DMS 273 (cell line): ENCODE results near the gene BCL2L11.

Experiments used
- DNase-seq: peaks from one replicate; lab custom pipeline; 2025; ENCODE audit not compliant: unreplicated experiment; lab: John Stamatoyannopoulos, UW

The BCL2L11 gene

DNA sequence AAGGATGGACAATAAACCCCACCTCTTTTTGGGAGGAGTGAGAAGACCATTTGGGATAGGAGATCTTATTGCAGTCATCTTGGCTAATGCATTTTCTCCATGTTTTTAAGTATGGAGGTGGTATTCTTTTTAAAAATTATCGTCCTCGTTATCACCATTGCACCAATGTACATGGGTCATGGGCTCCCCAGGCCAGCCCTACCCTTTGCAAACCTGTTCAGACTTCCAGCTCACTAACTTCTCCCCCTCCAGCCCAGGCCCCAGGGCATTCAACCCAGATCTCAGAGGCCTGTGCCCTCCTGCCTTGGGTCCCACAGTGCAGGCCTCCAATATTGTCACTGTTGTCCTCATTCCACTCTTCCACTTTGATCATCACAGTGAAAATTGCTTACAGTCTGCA lies 68.4 kb downstream of the BCL2L11 start:
- DNase-seq = no peak

DNA sequence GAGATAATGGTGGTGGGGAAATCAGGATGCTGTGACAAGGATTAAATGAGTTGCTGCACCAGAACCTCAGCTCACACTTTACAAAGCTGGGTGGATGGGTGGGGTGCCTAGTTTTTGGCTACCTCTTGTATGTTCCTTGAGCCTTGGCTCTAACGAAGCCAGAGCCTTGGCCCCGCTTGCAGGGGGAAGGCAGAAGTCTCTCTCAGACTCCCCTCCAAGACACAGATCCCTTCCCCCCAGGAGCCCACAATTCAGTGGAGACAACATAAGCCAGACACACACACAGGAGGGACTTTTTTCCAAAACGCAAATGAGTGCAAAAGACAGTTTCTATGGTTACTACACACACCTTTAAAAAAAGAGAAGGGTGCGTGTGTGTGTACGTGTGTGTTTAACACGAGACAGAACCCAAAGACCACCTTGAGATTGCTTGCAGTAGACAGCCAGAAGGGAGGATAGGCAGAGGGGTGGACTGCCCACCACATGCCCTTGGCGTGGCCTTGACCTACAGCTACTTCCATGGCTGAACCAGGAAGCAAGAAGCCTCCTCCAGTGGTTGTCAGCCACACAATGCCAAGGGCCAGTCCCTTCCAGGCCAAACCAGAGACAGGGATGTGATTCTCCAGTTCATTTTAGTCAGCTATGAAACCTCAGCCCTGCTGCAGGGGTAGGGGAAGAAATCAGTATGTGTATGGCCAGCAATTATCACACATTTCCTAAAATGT lies 70.3 kb downstream of the BCL2L11 start:
- no peak for DNase-seq

DNA sequence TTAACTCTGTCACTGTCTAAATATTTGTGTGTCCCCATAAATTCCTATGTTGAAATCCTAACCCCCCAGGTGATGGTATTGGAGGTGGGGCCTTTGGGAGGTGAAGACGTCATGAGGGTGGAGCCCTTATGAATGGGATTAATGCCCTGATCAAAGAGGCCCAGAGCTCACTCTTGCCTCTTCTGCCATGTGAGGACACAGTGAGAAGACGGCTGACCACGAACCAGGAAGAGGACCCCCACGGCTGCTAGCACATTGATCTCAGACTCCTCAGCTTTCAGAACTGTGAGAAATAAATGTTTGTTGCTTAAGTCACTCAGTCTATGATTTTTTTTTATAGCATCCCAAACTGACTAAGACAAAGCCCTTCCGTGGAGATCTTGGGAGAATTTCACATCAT lies 71.2 kb downstream of the BCL2L11 start:
- no peak for DNase-seq

DNA sequence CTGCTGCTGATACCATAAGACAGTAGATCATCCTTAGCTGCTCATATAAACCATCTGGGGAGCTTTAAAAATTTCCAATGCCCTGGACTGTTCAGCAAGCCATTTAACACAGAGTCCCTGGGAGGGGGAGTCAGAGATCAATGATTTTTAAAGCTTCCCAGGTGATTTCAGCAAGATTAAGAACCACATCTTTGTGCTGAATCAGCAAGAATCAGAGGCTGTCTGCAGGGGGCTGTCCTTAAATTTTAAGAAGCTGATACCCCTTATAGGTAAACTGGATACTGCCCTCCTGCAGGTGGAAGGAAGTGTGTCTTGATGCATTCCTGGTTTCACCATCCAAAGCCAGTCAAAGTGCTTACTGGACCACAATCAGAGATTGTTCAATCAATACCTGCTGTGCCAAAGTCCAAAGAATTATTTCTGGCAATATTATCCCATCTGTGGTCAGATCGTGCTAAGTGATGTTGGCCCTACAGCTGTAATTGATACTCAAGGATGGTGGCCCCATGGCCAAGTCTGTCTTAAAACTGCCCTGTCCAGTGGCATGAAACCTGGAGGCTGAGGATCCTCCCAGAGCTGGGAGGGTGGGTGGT lies 72.2 kb downstream of the BCL2L11 start:
- no peak for DNase-seq

DNA sequence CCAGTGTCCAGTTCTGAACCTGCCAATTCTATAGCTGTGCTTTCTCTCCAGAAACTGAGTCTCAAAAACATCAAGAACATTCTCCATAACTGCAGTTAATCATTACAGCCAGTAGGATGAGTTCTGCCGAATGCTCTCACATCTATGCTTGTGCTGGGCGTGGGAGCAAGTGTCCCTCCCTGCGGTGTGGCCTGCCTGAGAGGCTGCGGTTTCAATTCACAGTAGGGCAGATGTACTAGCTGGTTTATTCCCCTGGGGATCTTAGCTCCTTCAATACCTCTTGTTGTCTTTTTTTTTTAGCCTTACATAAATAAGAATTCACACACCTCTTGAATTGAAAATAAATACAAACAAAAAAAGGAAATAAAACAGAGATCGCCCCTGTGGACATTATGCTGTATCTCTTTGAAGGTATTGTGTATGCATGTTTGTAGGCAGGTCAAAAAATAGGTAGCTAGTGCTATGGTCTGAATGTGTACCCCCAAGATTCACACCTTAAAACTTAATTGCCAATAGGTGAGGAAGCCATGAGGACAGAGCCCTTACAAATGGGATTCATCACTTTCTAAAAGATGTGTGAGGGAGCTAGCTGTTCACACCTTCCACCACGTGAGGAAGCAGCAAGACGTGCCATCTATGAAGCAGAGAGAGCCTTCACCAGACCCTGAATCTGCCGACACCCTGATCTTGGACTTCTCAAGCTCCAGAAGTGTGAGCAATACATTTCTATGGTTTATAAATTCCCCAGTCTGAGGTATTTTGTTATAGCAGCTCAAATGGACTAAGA lies 74.3 kb downstream of the BCL2L11 start:
- no peak for DNase-seq

DNA sequence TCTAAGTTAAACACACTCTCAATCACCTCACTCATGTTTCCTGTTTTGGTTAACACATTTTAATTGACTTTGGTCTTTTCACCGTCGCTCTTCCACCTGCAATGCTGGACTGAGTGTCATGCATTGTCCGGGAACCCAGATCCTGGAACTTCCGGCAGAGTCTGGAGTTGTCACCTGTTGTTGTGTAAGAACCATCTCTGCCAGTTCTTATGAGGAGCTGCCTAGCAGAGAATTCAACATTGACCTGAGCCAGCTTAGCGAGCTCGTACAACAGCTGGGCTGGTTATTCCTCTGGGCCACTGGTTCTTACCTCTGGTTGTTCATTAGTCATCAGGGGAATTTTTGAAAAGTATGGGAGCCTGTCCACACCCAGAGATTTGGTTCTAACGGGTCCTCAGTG lies 75.7 kb downstream of the BCL2L11 start:
- no peak for DNase-seq

DNA sequence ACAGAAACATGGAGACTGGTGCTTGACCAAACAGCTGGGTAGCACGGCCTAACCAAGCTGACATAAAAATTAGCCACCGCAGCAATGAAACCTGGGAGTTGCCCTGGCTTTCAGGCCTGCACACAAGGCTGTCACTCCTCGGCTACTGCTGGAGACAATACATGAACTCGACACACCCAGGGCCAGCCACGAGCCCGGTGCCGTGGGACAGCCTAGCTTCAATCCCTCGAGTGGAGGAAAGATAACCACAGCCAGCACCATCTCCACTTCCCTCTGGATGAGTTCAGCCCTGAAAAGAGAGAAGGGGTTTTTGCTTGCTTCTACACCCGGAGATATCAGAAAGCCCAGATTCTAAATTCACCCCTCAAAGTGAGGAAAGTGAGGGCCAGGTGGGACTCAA lies 78.0 kb downstream of the BCL2L11 start:
- no peak for DNase-seq

DNA sequence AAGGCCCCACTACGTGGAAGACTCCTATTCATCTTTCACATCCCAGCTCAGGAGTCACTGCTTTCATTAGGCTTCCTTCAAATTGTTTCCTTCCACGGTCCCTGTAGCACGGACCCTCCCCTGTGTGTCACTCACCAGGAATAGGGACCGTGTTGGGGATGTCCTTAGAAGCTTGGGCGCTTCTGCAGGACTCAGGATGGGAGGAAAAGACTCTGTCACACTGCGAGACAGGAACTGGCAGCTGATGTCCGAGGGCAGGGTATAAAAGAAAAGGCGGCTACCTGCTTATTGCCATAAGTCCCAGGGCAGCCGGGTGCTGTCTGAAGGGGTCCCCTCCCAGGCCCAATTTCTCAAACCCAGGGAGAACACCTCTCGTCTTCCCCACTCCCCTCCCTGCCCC lies 79.1 kb downstream of the BCL2L11 start:
- no peak for DNase-seq

DNA sequence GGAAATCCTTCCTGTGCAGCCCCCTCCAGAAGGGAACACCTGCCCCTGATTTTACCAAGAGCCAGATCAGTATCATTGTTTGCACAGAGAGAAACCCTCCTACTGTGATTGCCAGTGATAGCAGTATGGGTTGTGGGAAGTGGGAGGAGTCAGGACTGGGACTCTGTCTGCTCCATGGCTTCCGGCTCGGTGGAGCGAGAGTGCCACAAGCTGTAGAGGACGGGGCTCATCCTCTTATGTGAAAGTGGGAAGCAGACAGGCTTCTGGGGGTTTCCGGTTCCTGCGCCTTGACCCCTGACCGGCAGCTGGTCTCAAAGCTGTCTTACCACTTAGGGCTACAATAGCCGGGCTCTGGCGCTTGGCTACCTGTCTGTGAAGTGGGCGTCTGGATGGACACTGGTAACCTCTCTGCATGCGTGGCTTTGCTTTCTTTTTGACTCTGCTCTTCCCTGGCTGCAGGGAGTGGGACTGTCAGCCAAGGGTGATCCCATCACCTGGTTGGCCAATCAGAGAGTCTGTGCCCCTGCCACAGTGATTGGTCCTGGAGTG lies 79.7 kb downstream of the BCL2L11 start:
- peak; percentile 33 for DNase-seq

DNA sequence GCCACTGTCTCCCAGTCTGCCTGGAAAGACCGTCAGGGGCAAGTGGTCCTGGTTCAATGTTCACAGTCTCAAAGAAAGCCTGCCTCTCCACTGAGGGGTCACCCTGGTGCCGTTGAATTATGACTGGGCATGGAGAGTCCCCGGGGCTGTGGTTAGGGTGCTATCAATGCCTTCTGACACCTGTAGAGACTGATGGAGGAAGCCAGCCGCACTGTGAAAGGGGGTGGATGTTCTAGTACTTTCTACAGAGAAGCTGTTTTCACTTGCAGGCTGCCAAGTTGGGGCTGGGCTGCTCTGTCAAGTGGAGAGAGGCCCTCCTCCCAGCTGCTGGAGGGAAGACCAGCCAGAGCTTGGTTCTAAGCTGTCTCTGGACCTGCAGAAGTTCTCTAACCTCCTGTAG lies 80.5 kb downstream of the BCL2L11 start:
- no peak for DNase-seq

DNA sequence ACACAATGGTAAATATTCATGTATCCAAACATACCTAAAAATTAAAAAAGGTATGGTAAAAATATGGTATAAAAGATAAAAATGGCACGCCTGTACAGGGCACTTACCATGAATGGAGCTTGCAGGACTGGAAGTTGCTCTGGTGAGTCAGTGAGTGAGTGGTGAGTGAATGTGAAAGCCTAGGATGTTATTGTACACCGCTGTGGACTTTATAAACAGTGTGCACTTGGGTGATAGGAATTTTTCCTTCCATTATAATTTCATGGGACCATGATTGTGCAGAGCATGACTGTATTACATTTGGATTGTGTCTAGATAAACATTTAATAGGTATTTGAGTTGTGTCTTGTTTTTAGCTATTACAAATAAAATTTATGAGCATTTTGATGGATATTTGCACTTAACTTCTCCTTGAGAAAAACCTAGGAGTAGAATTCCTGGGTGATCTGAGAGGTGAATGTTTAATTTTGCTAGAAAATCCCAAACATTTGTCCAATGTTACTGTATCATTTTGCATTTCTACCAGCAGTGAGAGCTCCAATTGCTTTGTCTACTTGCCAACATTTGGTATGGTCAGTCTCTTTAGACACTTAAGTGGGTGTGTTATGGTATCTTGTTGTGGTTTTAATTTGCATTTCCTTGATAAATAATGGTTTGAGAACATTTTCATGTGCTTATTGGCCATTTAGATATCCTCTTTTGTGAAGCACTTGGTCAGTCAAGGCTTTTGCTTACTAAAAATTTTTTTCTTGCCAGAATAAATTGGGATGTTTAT lies 81.7 kb downstream of the BCL2L11 start:
- no peak for DNase-seq

DNA sequence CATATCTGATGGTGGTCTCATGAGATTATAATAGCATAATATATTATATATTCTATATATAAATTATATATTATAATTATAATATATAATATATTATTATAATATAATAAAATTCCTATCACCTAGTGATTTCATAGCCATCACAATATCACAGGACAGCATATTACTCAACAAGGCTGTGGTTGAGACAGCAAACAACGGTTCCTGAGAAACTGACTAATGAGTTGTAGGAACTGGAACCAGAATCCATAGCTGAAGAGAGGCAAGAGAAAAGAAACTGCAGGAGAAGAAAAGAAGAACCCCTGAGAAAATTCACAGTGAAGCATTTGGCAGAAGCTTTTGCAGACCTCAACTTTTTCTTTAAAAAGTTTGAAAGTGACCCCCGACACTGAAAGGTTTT lies 84.0 kb downstream of the BCL2L11 start:
- DNase-seq = no peak

DNA sequence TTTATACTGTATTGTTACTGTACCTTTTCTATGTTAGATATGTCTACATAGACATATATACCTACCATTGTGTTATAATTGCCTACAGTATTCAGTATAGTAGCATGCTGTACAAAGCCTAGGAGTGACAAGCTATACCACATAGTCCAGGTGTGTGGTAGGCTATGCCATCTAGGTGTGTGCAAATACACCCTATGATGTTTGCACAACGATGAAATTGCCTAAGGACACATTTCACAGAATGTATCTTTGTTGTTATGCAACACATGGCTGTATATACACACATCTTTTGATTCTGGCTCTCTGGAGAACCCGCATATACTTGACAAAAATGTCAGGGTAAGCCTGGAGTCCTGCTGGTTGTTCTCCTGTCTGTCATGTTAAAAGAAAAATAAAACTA lies 85.1 kb downstream of the BCL2L11 start:
- DNase-seq = no peak

DNA sequence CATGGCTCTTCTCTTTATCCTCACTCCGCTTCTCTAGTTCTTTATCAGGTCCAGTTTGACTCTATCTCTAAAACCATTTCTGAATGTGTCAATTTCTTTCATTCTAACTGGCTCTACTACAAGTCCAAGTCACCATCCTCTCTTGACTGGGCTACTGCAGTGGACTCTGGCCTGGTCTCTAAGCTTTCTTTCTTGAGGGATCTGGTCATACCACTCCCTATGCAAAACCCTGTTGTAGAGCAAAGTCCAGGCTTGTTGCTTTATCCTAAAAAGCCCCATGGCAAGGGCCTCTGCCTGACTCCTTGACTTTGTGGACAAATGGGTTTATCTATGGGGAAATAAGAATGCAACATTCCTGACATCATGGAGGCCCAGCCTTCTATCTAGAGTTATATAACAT lies 87.1 kb downstream of the BCL2L11 start:
- no peak for DNase-seq

DNA sequence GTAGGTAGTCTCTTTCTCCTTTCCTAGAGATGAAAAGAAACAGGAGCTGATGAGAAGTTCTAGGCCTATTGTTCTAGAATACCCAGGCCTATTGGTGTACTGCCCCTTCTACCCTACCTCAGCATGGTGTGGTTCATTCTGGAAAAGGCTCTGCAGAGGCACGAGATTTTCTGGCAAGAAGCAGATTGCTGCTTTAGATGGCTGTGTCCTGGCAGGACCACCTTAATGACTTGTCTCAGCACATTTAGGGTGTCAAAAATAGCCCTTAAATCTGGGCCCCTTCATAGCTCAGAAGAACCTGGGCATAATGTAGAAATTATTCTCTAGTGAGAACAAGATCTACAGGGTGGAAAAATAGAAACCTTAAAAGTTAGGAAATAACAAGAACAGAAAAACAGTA lies 87.9 kb downstream of the BCL2L11 start:
- no peak for DNase-seq

DNA sequence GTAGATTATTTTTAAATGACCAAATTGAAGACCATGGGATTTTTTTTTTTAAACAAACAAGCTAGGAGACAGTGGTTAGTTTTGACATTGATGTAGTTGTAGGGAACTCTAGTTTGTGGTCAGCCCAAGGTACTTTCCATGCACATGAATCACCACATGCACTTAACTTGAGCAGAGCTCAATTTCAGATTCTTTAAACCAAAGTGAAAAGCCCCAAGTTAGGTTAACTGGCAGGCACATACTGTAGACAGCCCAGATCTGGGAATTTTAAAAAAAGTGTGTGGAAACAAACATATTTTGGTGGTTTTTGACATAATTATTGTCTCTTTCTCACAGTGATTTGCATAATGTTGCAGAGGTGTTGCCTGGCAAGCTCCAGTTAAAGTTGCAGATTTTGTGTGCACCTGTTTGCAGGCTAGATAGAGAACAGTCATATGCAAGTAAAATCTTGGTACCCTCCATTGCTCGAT lies 88.4 kb downstream of the BCL2L11 start:
- DNase-seq = no peak

DNA sequence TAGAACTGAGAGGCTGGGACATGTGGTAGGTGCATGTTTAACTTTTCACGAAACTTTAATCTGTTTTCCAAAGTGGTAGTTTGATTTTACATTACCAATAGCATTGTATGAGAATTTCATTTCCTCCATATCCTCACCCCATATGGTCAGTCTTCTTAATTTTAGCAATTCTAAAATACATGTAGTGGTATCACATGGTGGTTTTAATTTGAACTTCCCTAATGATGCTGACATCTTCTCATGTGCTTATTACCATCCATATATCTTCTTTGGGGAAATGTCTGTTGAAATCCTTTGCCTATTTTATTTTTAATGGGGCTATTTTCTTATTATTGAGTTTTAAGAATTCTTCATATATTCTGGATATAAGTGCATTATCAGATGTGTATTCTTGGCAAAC lies 89.3 kb downstream of the BCL2L11 start:
- no peak for DNase-seq

DNA sequence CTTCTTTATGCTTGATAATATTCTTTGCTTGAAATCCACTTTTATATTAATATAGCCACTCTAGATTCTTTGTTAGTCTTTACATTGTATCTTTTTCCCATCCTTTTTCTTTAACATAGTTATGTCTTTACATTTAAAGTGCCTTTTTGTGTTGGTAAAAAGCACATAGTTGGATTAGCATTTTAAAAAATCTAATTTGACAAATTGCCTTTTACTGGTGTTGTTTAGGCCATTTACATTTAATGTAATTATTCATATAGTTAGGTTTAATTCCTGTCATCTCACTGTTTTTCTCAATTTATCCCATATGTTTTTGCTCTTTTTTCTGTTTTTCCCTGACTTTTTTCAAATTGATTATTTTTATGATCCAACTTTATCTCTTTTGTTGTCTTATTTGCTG lies 93.2 kb downstream of the BCL2L11 start:
- DNase-seq = no peak

DNA sequence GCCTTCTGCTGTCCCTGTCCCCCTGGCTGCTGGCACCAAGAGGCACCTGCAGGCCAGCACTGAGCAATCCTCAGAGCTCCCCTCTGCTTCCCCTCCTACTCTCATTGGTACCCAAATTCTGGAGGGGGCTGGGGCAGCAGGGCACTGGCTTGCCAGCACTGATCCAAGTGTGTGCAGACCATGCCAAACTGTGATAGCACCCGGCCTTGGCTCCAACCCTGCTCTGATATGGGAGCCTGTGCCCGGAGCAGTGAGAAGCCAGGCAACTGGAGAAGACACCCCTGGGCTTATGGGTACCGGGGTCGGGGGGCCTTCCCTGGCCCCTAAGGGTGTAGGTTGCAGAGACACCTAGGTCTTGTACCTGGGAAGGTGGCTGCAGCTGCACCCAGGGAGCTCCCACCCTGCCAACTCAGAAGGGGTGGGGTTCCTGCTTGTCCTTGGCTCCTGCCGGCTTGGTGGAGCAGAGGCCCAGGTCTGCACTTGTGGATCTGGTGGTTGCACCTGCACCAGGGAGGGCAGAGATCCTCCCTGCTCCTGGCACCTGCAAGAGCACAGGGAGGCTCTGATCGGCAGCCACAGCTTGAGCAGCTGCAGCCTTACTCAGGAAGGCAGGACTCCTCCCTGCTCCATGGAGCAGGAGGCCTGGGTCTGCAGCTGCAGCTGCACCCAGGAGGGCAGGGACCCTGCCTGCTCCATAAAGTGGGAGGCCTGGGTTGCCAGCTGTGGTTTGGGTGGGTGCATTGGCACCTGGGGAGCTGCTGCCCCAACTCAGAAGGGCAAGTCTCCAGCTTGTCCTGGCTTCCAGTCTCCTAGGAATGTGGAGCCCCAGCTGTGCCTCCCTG lies 96.3 kb downstream of the BCL2L11 start:
- peak; percentile 5 for DNase-seq
